Measurements from ENCODE around the gene CYP2W1.
"Not testable (repeated sequence)": the region's sequence is repeated elsewhere in the genome, so short reads cannot be mapped to it uniquely, and the experiment has no call there.

Gene CYP2W1

DNA sequence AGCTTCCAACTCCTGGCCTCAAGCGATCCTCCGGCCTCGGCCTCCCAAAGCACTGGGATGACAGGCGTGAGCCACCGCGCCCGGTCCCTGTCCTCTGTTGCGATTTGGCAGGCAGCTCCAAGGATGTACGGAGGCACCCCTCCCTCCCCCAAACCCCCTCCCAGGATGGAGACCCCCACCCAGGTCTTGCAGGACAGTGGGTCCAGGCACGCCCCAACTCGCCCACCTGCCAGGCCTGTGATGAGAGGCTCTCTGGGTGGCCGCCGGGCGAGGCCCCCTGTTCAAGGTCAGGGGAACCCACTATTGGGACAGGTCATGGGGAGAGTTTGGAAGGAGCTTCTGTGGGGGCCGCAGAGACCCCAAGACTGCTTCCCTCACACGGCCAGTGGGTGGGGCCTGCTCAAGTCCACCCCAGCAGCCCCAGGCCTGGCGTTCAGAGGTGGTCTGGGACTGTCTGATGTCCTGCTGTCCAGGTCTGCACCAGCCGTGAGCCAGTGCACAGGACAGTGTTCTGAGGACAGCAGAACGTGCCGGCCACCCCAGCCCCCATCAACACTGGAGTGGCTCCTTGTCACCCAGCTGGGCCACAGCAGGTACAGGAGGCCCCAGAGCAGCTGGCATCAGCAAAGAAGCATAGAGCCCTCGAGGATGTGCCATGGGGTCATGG, 31.0 kb upstream of the CYP2W1 start:
- DNase-seq, result no peak

- DNase-seq, result no peak
These were observed 30.2 kb upstream of the CYP2W1 start for GRCh38 chr7:952548-953441.

- peak; percentile 17 for DNase-seq
These were observed 29.2 kb upstream of the CYP2W1 start for GRCh38 chr7:953547-954327.

DNA sequence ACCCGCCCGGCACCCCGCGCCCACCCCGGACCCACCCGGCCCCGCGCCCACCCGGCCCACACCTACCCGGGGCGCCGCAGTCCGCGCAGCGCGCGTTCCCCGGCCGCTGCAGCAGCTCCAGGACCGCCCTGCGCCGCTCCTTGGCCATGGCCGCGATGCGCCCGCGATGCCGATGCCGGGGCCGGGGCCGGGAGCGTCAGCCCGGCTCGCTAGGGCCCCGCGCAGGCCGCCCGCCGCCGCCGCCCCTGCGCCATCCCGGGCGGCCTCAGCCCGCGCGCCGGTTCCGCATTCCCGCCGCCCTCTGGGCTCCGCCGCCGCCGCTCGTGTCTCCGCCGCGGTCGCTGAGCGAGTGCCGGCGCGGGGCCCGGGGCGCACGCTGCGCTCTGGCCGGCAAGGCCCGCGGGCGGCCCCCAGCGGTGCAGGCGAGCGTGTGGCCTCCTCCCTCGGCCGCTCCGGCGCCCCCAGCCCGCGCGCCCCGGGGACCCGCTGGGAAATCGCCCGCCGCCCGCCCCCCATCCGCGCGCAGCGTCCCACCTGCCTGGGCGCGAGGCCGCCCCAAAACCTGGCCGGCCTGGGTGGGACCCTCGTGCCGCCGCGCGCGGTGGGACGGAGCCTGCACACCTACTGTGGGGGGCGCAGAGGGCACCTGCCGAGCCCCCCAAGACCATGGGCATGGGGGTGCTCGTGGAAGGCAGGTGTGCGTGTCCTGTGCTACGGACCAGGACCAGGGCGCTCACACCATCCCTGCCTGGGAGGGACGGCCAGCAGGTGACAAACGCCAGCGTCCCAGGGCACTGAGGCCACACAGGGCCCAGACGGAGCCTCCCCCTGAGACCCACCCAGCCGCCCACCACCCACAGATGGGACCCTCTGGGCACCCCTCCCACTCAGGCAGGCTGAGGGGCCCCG, 28.4 kb upstream of the CYP2W1 start, which contains the start of gene ADAP1:
Gene ADAP1, minus strand, starts transcription at position 351 of the 909 bp plus-strand sequence. Its CDS starts 203 bp downstream, at position 148.
- DNase-seq, result peak; percentile 59

GRCh38 chr7:956031-956430, 26.9 kb upstream of the CYP2W1 start:
- DNase-seq, result no peak

- no peak for DNase-seq
These were observed 25.4 kb upstream of the CYP2W1 start for GRCh38 chr7:957418-958220.

DNA sequence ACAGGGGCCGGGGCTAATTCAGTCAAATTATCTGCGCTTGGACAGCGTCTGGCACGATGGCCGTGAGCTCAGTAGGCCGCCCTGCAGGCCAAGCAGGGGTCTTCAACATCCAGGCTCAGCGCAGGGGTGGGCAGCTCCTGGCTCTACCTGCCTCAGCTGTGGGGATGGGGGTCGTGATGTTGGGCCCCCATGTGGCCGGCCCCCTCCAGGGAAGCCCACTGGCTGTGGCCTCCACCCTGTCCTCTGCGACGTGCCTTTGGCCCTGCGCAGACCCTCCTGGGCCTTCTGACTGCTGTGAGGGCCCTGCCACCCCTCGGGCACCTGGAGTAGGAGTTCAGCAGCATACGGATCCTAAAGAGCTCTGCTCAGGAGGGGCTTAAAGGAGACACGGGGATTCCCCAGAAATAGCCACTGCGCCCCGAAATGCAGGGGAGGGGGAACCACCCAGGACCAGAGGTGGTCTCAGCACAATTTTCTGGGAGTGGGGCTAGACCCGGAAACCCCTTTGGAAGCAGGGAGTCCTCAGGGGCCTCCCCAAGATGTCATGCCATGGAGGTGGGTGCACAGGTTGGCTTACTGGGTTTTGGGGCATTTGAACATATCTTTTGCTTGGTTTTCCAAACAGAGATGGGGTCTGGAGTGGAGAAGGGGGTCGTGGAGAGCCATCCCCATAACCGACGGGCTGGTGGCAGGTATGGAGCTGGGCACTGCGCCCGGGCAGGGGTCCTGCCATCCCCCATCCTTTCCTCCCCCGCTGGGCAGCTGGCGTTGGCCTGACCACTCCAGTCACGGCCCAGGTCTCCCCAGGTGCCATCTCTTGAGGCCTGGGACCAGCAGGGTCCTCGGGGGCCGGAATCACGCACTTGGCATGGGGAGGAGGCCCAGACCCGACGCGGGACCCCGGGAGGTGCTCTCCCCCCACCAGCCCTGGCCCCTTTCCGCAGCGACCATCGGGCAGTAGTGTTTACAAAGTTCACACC, 24.5 kb upstream of the CYP2W1 start:
- DNase-seq, result no peak

GRCh38 chr7:959271-959670, 23.7 kb upstream of the CYP2W1 start:
- DNase-seq, result no peak

- not testable (repeated sequence) for DNase-seq
These were observed 23.2 kb upstream of the CYP2W1 start for GRCh38 chr7:959740-960139.

DNA sequence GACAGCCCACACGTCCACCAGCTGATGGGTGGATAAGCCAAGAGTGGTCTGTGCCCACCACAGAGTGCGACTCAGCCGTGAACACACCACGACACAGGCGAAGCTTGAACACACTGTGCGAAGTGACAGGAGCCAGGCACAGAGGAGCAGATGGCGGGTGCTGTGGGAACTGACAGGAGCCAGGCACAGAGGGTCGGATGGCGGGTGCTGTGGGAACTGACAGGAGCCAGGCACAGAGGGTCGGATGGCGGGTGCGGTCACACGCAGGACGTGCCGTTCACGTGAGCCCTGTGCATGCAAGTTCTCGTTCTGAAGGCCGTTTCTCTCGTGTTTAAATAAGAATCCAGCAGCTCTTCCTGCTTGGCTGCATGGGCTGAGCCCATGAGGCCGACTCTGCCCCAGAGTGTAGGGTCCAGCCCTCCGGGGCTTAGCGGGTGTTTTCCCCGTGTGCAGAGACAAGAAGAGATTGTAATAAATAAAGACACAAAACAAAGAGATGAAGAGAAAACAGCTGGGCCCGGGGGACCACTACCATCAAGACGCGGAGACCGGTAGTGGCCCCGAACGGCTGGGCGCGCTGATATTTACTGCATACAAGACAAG, 22.6 kb upstream of the CYP2W1 start:
- no peak for DNase-seq

DNA sequence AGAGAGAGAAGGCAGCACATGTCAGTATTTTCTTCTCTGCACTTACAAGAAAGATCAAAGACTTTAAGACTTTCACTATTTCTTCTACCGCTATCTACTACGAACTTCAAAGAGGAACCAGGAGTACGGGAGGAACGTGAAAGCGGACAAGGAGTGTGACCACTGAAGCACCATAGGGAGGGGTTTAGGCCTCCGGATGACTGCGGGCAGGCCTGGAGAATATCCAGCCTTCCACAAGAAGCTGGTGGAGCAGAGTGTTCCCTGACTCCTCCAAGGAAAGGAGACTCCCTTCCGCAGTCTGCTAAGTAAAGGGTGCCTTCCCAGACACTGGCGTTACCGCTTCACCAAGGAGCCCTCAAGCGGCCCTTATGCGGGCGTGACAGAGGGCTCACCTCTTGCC, 22.0 kb upstream of the CYP2W1 start:
- DNase-seq, result not testable (repeated sequence)

DNA sequence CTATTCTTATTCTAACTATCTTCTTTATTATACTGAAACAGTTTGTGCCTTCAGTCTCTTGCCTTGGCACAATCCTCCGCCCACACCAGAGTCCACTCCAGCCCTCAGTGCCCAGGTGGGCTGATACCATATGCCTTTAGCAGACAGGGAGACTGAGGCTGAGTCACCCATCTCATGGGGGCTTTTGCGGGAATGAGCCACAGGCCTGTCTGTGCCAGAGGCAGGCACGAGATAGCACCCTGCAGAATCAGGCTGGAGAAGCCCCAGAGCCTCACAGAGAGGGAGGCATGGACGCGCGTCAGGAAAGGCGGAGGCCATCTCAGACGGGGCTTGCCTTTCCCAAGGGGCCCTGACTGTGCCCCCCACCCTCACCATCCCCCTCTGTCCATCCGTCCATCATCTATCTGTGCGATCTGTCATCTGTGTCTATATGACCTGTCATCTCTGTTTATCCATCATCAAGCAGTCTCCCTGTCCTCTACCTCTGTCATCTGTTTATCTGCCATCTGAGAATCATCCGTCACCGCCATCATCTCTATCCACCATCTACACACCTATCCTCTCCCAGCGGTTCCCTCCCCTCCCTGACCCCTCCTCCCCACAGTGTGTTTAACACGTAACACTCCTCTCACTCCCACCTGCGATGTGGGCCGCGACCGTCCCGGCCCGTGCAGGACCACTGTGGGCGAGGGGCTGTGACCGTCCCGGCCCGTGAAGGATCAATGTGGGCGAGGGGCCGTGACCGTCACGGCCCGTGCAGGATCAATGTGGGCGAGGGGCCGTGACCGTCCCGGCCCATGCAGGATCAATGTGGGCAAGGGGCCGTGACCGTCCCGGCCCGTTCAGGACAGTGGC, 21.2 kb upstream of the CYP2W1 start:
- no peak for DNase-seq

GRCh38 chr7:962401-963081, 20.4 kb upstream of the CYP2W1 start:
- DNase-seq, result no peak

DNA sequence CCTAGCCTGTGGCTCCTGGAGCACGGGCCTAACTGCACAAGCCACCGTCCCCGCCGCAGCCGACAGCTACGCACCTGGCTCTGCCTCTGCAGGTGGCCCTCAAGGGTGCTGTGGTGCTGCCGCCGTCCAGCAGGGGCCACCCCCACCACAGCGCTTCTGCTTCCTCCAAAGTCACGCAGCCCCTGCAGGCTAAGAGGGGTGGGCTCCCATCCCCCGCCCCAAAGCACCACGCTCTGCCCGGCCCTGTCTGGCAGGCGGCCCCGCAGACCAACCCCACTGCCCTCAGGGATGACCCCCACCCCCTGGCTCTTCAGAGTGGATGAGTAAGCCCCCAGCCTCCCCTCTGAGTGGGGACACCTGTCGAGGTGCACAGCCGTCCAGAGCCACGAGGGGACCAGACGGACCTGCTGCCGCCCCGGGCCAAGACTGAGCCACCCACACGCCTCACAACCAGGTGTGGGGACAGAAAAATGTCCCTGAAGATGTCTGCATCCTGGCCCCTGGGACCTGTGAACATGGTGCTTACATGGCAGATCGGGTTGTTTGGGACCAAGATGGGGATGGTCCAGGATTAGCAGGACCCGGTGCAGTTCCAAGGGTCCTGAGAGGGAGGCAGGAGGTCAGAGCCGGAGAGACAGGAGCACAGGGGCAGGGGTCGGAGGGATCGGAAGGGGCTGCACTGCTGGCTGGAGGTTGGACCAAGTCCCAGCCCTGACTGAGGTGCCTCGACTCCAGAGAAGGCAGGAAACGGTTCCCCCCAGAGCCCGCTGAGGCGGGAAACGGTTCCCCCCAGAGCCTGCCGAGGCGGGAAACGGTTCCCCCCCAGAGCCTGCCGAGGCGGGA, 19.5 kb upstream of the CYP2W1 start:
- peak; percentile 10 for DNase-seq

GRCh38 chr7:964401-965231, 18.4 kb upstream of the CYP2W1 start:
- no peak for DNase-seq
